K562 (cell line): ENCODE measurements around the gene TRPM8. TPM values are rescaled to one million over a fixed set of nuclear protein-coding genes. Genes with fewer than 3 reads are reported as not detected.

Experiments
- ATAC-seq: fragments of 200-7000 bp; cut with Tn5 transposase; 3 replicates; pipeline ENCODE4 v1.9.1; 2020; ENCODE audit warnings: moderate library complexity
- BruUV-seq: library from RNA; stranded (reverse); fragments of 400-500 nt; replicated peaks from 2 replicates; lab custom pipeline; 2021; lab: Mats Ljungman, UMichigan
- CTCF ChIA-PET: fragments of 300-600 bp; formaldehyde crosslinking; extraction: SDS; loops from one replicate; lab custom pipeline; 2021; ENCODE audit warnings: low intra/inter-chr PET ratio; lab: Yijun Ruan, JAX
- POLR2A ChIA-PET: fragments of 300-600, 350-650 bp; sonication (Branson Sonifier 250); formaldehyde crosslinking; extraction: SDS; loops from one replicate; lab custom pipeline; 2021; ENCODE audit warnings: antibody characterized with exemption, inconsistent platforms; lab: Yijun Ruan, JAX
- DNase-seq, 4 experiments: peaks; one replicate each; pipeline versions ENCODE4 v3.0.0 to v3.0.0-alpha.2; 2011 to 2018; ENCODE audit warnings: low spot score in 3 of 4, mixed read lengths in 3 of 4; ENCODE audit errors: extremely low read depth in 1 of 4
- FAIRE-seq: peaks from 2 replicates; lab custom pipeline; 2011; peaks lifted over from hg19 to GRCh38; lab: Jason Lieb, UNC
- H2AFZ ChIP-seq: 2 replicates; pipeline ENCODE4 v1.6.0; 2011; ENCODE audit warnings: low read depth, low read length, control low read depth, inconsistent platforms
- H3K27ac ChIP-seq: fragments of 200-600 bp; 3 replicates; pipeline ENCODE4 v1.8.0; 2011; ENCODE audit warnings: low read depth, mild to moderate bottlenecking, control low read depth, inconsistent platforms, low read length, moderate library complexity, mixed read lengths; ENCODE audit errors: extremely low read depth
- H3K27me3 ChIP-seq, 2 experiments: fragments of 300-600 bp in 1 of 2; 2 replicates in 1 of 2; 3 replicates in 1 of 2; pipeline versions ENCODE4 v1.6.0 to v1.8.0; 2011; ENCODE audit warnings: inconsistent platforms in 2 of 2, low read length in 2 of 2, mild to moderate bottlenecking in 1 of 2, mixed read lengths in 1 of 2, moderate library complexity in 1 of 2; ENCODE audit not compliant: control insufficient read depth in 2 of 2, insufficient read depth in 2 of 2
- H3K36me3 ChIP-seq: fragments of 300-600 bp; 3 replicates; pipeline ENCODE4 v1.8.0; 2011; ENCODE audit warnings: mild to moderate bottlenecking, low read length, inconsistent platforms; ENCODE audit not compliant: control insufficient read depth, insufficient read depth
- H3K4me1 ChIP-seq, 2 experiments: fragments of 200-600 bp in 1 of 2; replicated peaks in 1 of 2; 2 replicates in 1 of 2; 3 replicates in 1 of 2; pipeline versions ENCODE4 v1.5.1 to v1.8.0; 2011; ENCODE audit warnings: inconsistent platforms in 2 of 2, low read length in 2 of 2, mild to moderate bottlenecking in 1 of 2, mixed read lengths in 1 of 2, moderate library complexity in 1 of 2; ENCODE audit not compliant: control insufficient read depth in 2 of 2, insufficient read depth in 2 of 2
- H3K4me2 ChIP-seq: 2 replicates; pipeline ENCODE4 v1.6.1; 2011; ENCODE audit warnings: low read length, control low read depth, inconsistent platforms, mixed read lengths; ENCODE audit not compliant: insufficient read depth
- H3K4me3 ChIP-seq: fragments of 200-600 bp; sonication (generic), shearing (Covaris generic); 2 replicates; pipeline ENCODE4 v1.5.1; 2016; ENCODE audit warnings: control low read depth, inconsistent platforms
- H3K79me2 ChIP-seq: fragments of 200-600 bp; 3 replicates; pipeline ENCODE4 v1.8.0; 2011; ENCODE audit warnings: low read length, inconsistent platforms; ENCODE audit not compliant: control insufficient read depth, insufficient read depth
- H3K9ac ChIP-seq, 2 experiments: 2 replicates each; pipeline versions ENCODE4 v1.6.0 to v1.6.1; 2011; ENCODE audit warnings: low read depth in 2 of 2, low read length in 2 of 2, control low read depth in 1 of 2, inconsistent platforms in 1 of 2, mild to moderate bottlenecking in 1 of 2, mixed read lengths in 1 of 2; ENCODE audit not compliant: insufficient read depth in 1 of 2
- H3K9me1 ChIP-seq: one replicate; pipeline ENCODE4 v1.6.0; 2011; ENCODE audit warnings: inconsistent platforms, mild to moderate bottlenecking, low read length, moderate library complexity; ENCODE audit not compliant: control insufficient read depth, insufficient read depth
- H3K9me3 ChIP-seq: replicated peaks from 2 replicates; pipeline ENCODE4 v1.5.1; 2011; ENCODE audit warnings: low read depth, low read length, inconsistent platforms; ENCODE audit not compliant: control insufficient read depth, insufficient read depth
- H4K20me1 ChIP-seq: replicated peaks from 2 replicates; pipeline ENCODE4 v1.6.1; 2011; ENCODE audit warnings: low read length, inconsistent platforms, mixed read lengths; ENCODE audit not compliant: control insufficient read depth, insufficient read depth
- BACH1 ChIP-seq: fragments of 200-800 bp; sonication (Bioruptor generic); IDR thresholded peaks from 2 replicates; pipeline ENCODE4 v1.6.1; 2016; ENCODE audit warnings: missing genetic modification characterization, missing compliant biosample characterization
- CHD1 ChIP-seq: fragments of 200-600 bp; sonication (generic); IDR thresholded peaks from one replicate; pipeline ENCODE4 v1.6.1; 2012; ENCODE audit warnings: mild to moderate bottlenecking, moderate library complexity, low read length, inconsistent platforms
- CREM ChIP-seq: IDR thresholded peaks from 2 replicates; pipeline ENCODE4 v1.6.1; 2014; ENCODE audit warnings: antibody characterized with exemption, low read depth
- HLTF ChIP-seq: fragments of 450-650 bp; IDR thresholded peaks from 2 replicates; pipeline ENCODE4 v1.6.1; 2016
- IFI16 ChIP-seq: fragments of 250-450 bp; sonication (Bioruptor Pico); IDR thresholded peaks from 2 replicates; pipeline ENCODE4 v2.1.2; 2022; ENCODE audit warnings: mild to moderate bottlenecking, inconsistent platforms
- NKRF ChIP-seq: fragments of 450-650 bp; IDR thresholded peaks from 2 replicates; pipeline ENCODE4 v1.6.1; 2016; ENCODE audit warnings: borderline replicate concordance
- SMAD4 ChIP-seq: fragments of 250-450 bp; sonication (Bioruptor Pico); conservative IDR thresholded peaks from 2 replicates; pipeline ENCODE4 v1.8.0; 2021; ENCODE audit warnings: inconsistent platforms, mild to moderate bottlenecking, moderate library complexity
- TCF7 ChIP-seq: sonication (generic); IDR thresholded peaks from 2 replicates; pipeline ENCODE4 v1.6.1; 2016; ENCODE audit warnings: antibody characterized with exemption, borderline replicate concordance
- ZNF407 ChIP-seq: fragments of 450-650 bp; IDR thresholded peaks from 2 replicates; pipeline ENCODE4 v1.6.1; 2016; ENCODE audit warnings: low read depth
- WGBS: fragments of 100-300 bp; shearing (Covaris generic); methylation state at CpG from one replicate; pipeline ENCODE4 v1.1.6; 2016; ENCODE audit warnings: low coverage, mixed read lengths; ENCODE audit not compliant: insufficient coverage; ENCODE audit errors: missing lambda C conversion rate; 5-methylcytosine and 5-hydroxymethylcytosine counted together
- in situ Hi-C: fragments of 300-500 bp; cut with MboI; formaldehyde crosslinking; loops from 4 replicates; pipeline ENCODE4 v1.15.0; 2018; ENCODE audit warnings: inconsistent platforms, mixed read lengths
- intact Hi-C: fragments of 100-400 bp; cut with micrococcal nuclease; formaldehyde crosslinking; loops from 2 replicates; pipeline ENCODE4 v1.14.2; 2022
- polyA plus RNA-seq, 8 experiments: library from polyadenylated mRNA; depleted of rRNA in 4 of 8; stranded (reverse) in 5 of 8; unstranded in 3 of 8; fragments of >200 nt; fragmentation: Nextera tagmentation in 2 of 8; fragmentation: Illumina TruSeq in 1 of 8; extraction: Ambion mirVana in 2 of 8; extraction: Trizol in 1 of 8; gene quantifications; 2 replicates each; pipeline versions ENCODE4 v1.2.1 to v1.2.3, GENCODE V29; 2011 to 2014; ENCODE audit warnings: inconsistent platforms in 1 of 8, missing spikeins in 1 of 8
- total RNA-seq, 7 experiments: library from RNA; depleted of rRNA in 6 of 7; stranded (reverse); fragments of >200 nt in 6 of 7; fragmentation: Illumina TruSeq in 2 of 7; extraction: Trizol in 2 of 7; gene quantifications; 2 replicates each; pipeline versions ENCODE4 v1.2.1 to v1.2.3, GENCODE V29; 2011 to 2021; ENCODE audit warnings: low replicate concordance in 1 of 7

The TRPM8 gene
- total and polyA plus RNA-seq, 9 of the 15 experiments (the other 6 are each of a cell fraction or from before 2014, with no cell fraction given) = not detected

GRCh38 chr2:234046521-234046920, 129.3 kb downstream of the TRPM8 start:
- Histone ChIP-seq H2AFZ (no peak overlapping the region), H3K27ac (no peak overlapping the region), H3K27me3 (no peaks in the 10 kb centered on the region), H3K9ac (no peak overlapping the region), H3K4me2 (no peak overlapping the region), H3K9me1 (no peaks in the 10 kb centered on the region), H3K4me1 (no peaks in the 10 kb centered on the region), H3K4me3 (no peak overlapping the region), H4K20me1 (no peaks in the 10 kb centered on the region), H3K79me2 (no peaks in the 10 kb centered on the region), H3K9me3 (no peaks in the 10 kb centered on the region), H3K36me3 (no peaks in the 10 kb centered on the region)
- no peak for ATAC-seq
- intact Hi-C loops = no loop called here
- BruUV-seq = no TSS peak
- POLR2A ChIA-PET = no interaction called here
- CTCF ChIA-PET = no interaction called here
- no peak for DNase-seq
- in situ Hi-C loops = no loop called here
- WGBS = 0% methylated on average over 3 of the region's 3 CpGs
- TF ChIP-seq BACH1 (tag) (no peak), CREM (no peak), IFI16 (CRISPR knock-in tag) (no peak), SMAD4 (CRISPR knock-in tag) (no peak), ZNF407 (no peak), HLTF (no peak), NKRF (no peak), TCF7 (no peak), CHD1 (no peak)
- FAIRE-seq = no peak
